Measurements from ENCODE around the gene INPP5B. TPM values are rescaled to one million over a fixed set of nuclear protein-coding genes. Genes with fewer than 3 reads are reported as not detected.

The INPP5B gene
- total and polyA plus RNA-seq, 2 experiments from 2014 or later, result 6.9 to 29.1 TPM

- TF ChIP-seq REST (IDR thresholded peaks at IDR 0.05; ENCODE audit: unreplicated experiment), result no peak
- no peak for TF ChIP-seq EZH2phosphoT487 (IDR thresholded peaks at IDR 0.05; ENCODE audit: unreplicated experiment)
- no peak for TF ChIP-seq EZH2 (IDR thresholded peaks at IDR 0.05; ENCODE audit: low read depth, unreplicated experiment)
- TF ChIP-seq JUNB (IDR thresholded peaks at IDR 0.05; ENCODE audit: unreplicated experiment), result no peak
- no peak for TF ChIP-seq POLR2AphosphoS5 (IDR thresholded peaks at IDR 0.05; ENCODE audit: low read depth)
- TF ChIP-seq ZNF114 (CRISPR knock-in tag; IDR thresholded peaks at IDR 0.05), result no peak
- no peak for TF ChIP-seq STAT1 (IDR thresholded peaks at IDR 0.05; ENCODE audit: unreplicated experiment)
- TF ChIP-seq, protein P1, sequence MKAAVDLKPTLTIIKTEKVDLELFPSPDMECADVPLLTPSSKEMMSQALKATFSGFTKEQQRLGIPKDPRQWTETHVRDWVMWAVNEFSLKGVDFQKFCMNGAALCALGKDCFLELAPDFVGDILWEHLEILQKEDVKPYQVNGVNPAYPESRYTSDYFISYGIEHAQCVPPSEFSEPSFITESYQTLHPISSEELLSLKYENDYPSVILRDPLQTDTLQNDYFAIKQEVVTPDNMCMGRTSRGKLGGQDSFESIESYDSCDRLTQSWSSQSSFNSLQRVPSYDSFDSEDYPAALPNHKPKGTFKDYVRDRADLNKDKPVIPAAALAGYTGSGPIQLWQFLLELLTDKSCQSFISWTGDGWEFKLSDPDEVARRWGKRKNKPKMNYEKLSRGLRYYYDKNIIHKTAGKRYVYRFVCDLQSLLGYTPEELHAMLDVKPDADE (IDR thresholded peaks at IDR 0.05), result no peak
- no peak for TF ChIP-seq NANOG (IDR thresholded peaks at IDR 0.05; ENCODE audit: borderline replicate concordance)
Observed at GRCh38 chr1:37825506-37825905, 121.3 kb downstream of the INPP5B start (continued).

GRCh38 chr1:37824001-37824400, 122.9 kb downstream of the INPP5B start:
- no peaks in the 10 kb centered on the region for H3K79me2 ChIP-seq (replicated peaks; ENCODE audit: insufficient read depth)
- peaks cover 3% of the 10 kb centered on the region; the same call in 1 of the 2 replicates for H4K20me1 ChIP-seq (replicated peaks; ENCODE audit: insufficient read depth)
- Mint-ChIP-seq H3K4me1 (no peaks in the 10 kb centered on the region), H3K9me3 (no peaks in the 10 kb centered on the region), H3K27me3 (ENCODE audit: insufficient read depth, low read depth, poor library complexity) (peaks cover 2% of the 10 kb centered on the region), H3K27ac (no peak overlapping the region), H3K36me3 (ENCODE audit: low read depth) (peaks cover 36% of the 10 kb centered on the region), H3K4me3 (no peak overlapping the region)
- no peak overlapping the region for H3K27ac ChIP-seq (ENCODE audit: low read depth)
- no peak overlapping the region for H2AFZ ChIP-seq
- DNase-seq (ENCODE audit: low spot score) (no peak), ATAC-seq (no peak)
- H3K27me3 ChIP-seq (ENCODE audit: insufficient read depth), result no peaks in the 10 kb centered on the region
- H3F3A ChIP-seq (replicated peaks; ENCODE audit: low read depth), result no peaks in the 10 kb centered on the region
- no peaks in the 10 kb centered on the region for H3K4me1 ChIP-seq (ENCODE audit: insufficient read depth)
- H3K4me3 ChIP-seq, result no peak overlapping the region
- no peaks in the 10 kb centered on the region for H3K9me2 ChIP-seq (ENCODE audit: insufficient read depth)
- TF ChIP-seq CREB1 (CRISPR knock-in tag; IDR thresholded peaks at IDR 0.05; ENCODE audit: low read depth) (no peak), STAT1 (IDR thresholded peaks at IDR 0.05; ENCODE audit: unreplicated experiment) (no peak), POLR2AphosphoS5 (IDR thresholded peaks at IDR 0.05; ENCODE audit: low read depth) (no peak)
- H3K36me3 ChIP-seq (ENCODE audit: insufficient read depth), result peaks cover 25% of the 10 kb centered on the region
- no peak overlapping the region for H3K4me2 ChIP-seq
